ENCODE measurements around the gene PPL. TPM values are rescaled to one million over a fixed set of nuclear protein-coding genes. Genes with fewer than 3 reads are reported as not detected.

PPL gene
- total and polyA plus RNA-seq, 2 donors (not counting 3 experiments of a cell fraction or from before 2014, with no cell fraction given), result 0.07 to 0.20 TPM

GRCh38 chr16:4871071-4871470 lies 65.9 kb downstream of the PPL start:
- ChIA-PET POLR2A (no interaction called here), CTCF (no interaction called here)
- Histone ChIP-seq H3K9me3 (replicated peaks; ENCODE audit: control insufficient read depth, insufficient read depth, low read length) (no peaks in the 10 kb centered on the region), H2AFZ (ENCODE audit: low read depth, low read length) (no peak overlapping the region), H3K27ac (ENCODE audit: insufficient read depth, low read depth, low read length) (no peak overlapping the region), H4K20me1 (replicated peaks; ENCODE audit: control insufficient read depth, extremely low read depth, insufficient read depth, low read length) (no peaks in the 10 kb centered on the region), H3K79me2 (ENCODE audit: control insufficient read depth, insufficient read depth, low read length) (peaks cover 34% of the 10 kb centered on the region), H3K4me1 (ENCODE audit: control insufficient read depth, extremely low read depth, insufficient read depth, low read length) (no peaks in the 10 kb centered on the region), H3K9ac (replicated peaks; ENCODE audit: extremely low read depth, insufficient read depth, low read length) (no peak overlapping the region), H3K9me1 (replicated peaks; ENCODE audit: control insufficient read depth, extremely low read depth, insufficient read depth, low read length) (no peaks in the 10 kb centered on the region), H3K4me3 (replicated peaks in 1 of 3; ENCODE audit: insufficient read depth in 1 of 3, low read depth in 1 of 3, low read length in 3 of 3) (no peak overlapping the region), H3K4me2 (ENCODE audit: insufficient read depth, low read length) (no peak overlapping the region), H3K27me3 (ENCODE audit: control insufficient read depth in 2 of 2, insufficient read depth in 2 of 2, low read length in 2 of 2) (no peaks in the 10 kb centered on the region), H3K36me3 (ENCODE audit: control insufficient read depth in 2 of 2, extremely low read depth in 1 of 2, insufficient read depth in 2 of 2, low read length in 2 of 2) (peaks cover 22 to 43% of the 10 kb centered on the region in 2 experiments)
- no peak for FAIRE-seq
- intact Hi-C loops (cut with micrococcal nuclease), result no loop called here
- no peak for TF ChIP-seq EZH2 (IDR thresholded peaks at IDR 0.05; ENCODE audit: borderline replicate concordance, low read depth, low read length, severe bottlenecking)
- no peak for TF ChIP-seq JUN (IDR thresholded peaks at IDR 0.05; ENCODE audit: borderline replicate concordance, insufficient read depth, insufficient read length, low read depth)
- no peak for TF ChIP-seq POLR2AphosphoS5 (IDR thresholded peaks at IDR 0.05; ENCODE audit: insufficient read depth, low read depth, low read length)
- DNase-seq (ENCODE audit: low read depth, low spot score), result no peak
- no TSS peak for BruUV-seq (replicated peaks)
- dilution Hi-C loops (cut with MboI; ENCODE audit: extremely low pct_ligation_motif_present, low sequenced_read_pairs), result no loop called here

- DNase-seq (ENCODE audit: low read depth, low spot score), result no peak
- intact Hi-C loops (cut with micrococcal nuclease) (no loop called here), dilution Hi-C loops (cut with MboI; ENCODE audit: extremely low pct_ligation_motif_present, low sequenced_read_pairs) (no loop called here)
- FAIRE-seq, result no peak
- ChIA-PET POLR2A (no interaction called here), CTCF (no interaction called here)
- Histone ChIP-seq H3K27me3 (ENCODE audit: control insufficient read depth in 2 of 2, insufficient read depth in 2 of 2, low read length in 2 of 2) (no peaks in the 10 kb centered on the region), H3K27ac (ENCODE audit: insufficient read depth, low read depth, low read length) (no peak overlapping the region), H3K36me3 (ENCODE audit: control insufficient read depth in 2 of 2, extremely low read depth in 1 of 2, insufficient read depth in 2 of 2, low read length in 2 of 2) (peaks cover 19 to 39% of the 10 kb centered on the region in 2 experiments), H3K4me1 (ENCODE audit: control insufficient read depth, extremely low read depth, insufficient read depth, low read length) (no peaks in the 10 kb centered on the region), H4K20me1 (replicated peaks; ENCODE audit: control insufficient read depth, extremely low read depth, insufficient read depth, low read length) (no peaks in the 10 kb centered on the region), H3K9me3 (replicated peaks; ENCODE audit: control insufficient read depth, insufficient read depth, low read length) (no peaks in the 10 kb centered on the region), H3K4me2 (ENCODE audit: insufficient read depth, low read length) (no peak overlapping the region), H3K4me3 (replicated peaks in 1 of 3; ENCODE audit: insufficient read depth in 1 of 3, low read depth in 1 of 3, low read length in 3 of 3) (no peak overlapping the region), H3K9ac (replicated peaks; ENCODE audit: extremely low read depth, insufficient read depth, low read length) (no peak overlapping the region), H3K9me1 (replicated peaks; ENCODE audit: control insufficient read depth, extremely low read depth, insufficient read depth, low read length) (no peaks in the 10 kb centered on the region), H3K79me2 (ENCODE audit: control insufficient read depth, insufficient read depth, low read length) (peaks cover 40% of the 10 kb centered on the region), H2AFZ (ENCODE audit: low read depth, low read length) (no peak overlapping the region)
- BruUV-seq (replicated peaks), result no TSS peak
- TF ChIP-seq MAX (IDR thresholded peaks at IDR 0.05; ENCODE audit: insufficient read depth, insufficient read length) (no peak), MYC (IDR thresholded peaks at IDR 0.05; ENCODE audit: low read depth, low read length) (no peak), JUN (IDR thresholded peaks at IDR 0.05; ENCODE audit: borderline replicate concordance, insufficient read depth, insufficient read length, low read depth) (no peak), POLR2AphosphoS5 (IDR thresholded peaks at IDR 0.05; ENCODE audit: insufficient read depth, low read depth, low read length) (no peak), EZH2 (IDR thresholded peaks at IDR 0.05; ENCODE audit: borderline replicate concordance, low read depth, low read length, severe bottlenecking) (no peak), FOS (IDR thresholded peaks at IDR 0.05; ENCODE audit: borderline replicate concordance, insufficient read depth, low read length) (no peak), POLR2A (IDR thresholded peaks at IDR 0.05; ENCODE audit: low read depth, low read length) (no peak), CTCF (IDR thresholded peaks at IDR 0.05; ENCODE audit: extremely low read depth in 1 of 2, insufficient read depth in 1 of 2, low read depth in 1 of 2, low read length in 2 of 2) (no peak), GATA2 (IDR thresholded peaks at IDR 0.05; ENCODE audit: insufficient read depth, insufficient read length, low read depth, low read length) (no peak)
Measured at GRCh38 chr16:4870138-4870671, 66.7 kb downstream of the PPL start.
